ENCODE data around the gene MAPKAPK2. TPM values are rescaled to one million over a fixed set of nuclear protein-coding genes. Genes with fewer than 3 reads are reported as not detected.
"Not testable (repeated sequence)": the region's sequence is repeated elsewhere in the genome, so short reads cannot be mapped to it uniquely, and the experiment has no call there.

Gene MAPKAPK2
- total RNA-seq, 1 donor from 2014 or later: 51.1 TPM

- Histone ChIP-seq H3K27ac (no peak overlapping the region), H3K4me3 (no peak overlapping the region), H3K36me3 (no peaks in the 10 kb centered on the region), H3K27me3 (no peaks in the 10 kb centered on the region), H3K9me3 (no peaks in the 10 kb centered on the region), H3K4me1 (no peaks in the 10 kb centered on the region)
- TF ChIP-seq CTCF (IDR thresholded peaks at IDR 0.05) (no peak), POLR2AphosphoS5 (IDR thresholded peaks at IDR 0.05; ENCODE audit: insufficient read depth in 1 of 2, low read depth in 1 of 2) (no peak), POLR2A (IDR thresholded peaks at IDR 0.05) (no peak)
- intact Hi-C loops (cut with DNase I): no loop called here
- DNase-seq (ENCODE audit: extremely low spot score in 2 of 2): no peak
These were observed 73.0 kb downstream of the MAPKAPK2 start for GRCh38 chr1:206757524-206758266.

GRCh38 chr1:206760590-206760989 lies 75.9 kb downstream of the MAPKAPK2 start:
- no peaks in the 10 kb centered on the region for H3K4me1 ChIP-seq
- H3K27ac ChIP-seq: no peak overlapping the region
- no peak overlapping the region for H3K4me3 ChIP-seq
- no peaks in the 10 kb centered on the region for H3K27me3 ChIP-seq
- intact Hi-C loops (cut with DNase I): no loop called here
- DNase-seq (ENCODE audit: extremely low spot score in 2 of 2): no peak
- no peaks in the 10 kb centered on the region for H3K9me3 ChIP-seq
- H3K36me3 ChIP-seq: no peaks in the 10 kb centered on the region
- TF ChIP-seq CTCF (IDR thresholded peaks at IDR 0.05): no peak
- TF ChIP-seq POLR2A (IDR thresholded peaks at IDR 0.05): no peak
- TF ChIP-seq POLR2AphosphoS5 (IDR thresholded peaks at IDR 0.05; ENCODE audit: insufficient read depth in 1 of 2, low read depth in 1 of 2): no peak

DNA sequence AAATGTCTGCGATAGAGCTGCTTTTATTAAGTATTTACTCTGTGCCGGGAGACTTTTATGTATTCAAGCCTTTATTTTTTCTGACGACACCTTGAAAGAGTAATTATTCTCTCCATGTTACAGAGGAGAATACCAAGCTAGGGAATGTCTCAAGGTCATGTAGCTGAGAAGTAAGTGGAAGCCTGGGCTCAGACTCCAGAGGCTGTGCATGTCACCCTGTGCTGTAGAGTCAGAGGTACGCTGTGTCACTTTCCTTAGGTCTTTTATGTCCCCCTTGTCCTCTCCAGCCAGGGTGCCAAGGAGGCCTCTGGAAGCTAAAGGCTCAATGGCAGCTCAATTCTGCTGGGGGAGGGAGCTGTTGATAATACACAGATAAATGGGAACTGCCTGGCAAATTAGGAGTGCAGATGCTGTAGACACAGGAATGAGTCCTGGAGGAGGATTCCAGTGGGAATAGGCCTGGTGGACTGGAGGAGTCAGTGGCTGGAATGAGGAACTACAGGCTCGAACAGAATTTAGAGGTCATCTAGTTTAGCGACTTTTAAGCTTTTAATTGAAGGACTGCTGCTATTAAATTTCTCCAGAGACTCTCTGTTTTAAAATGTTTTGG lies 76.6 kb downstream of the MAPKAPK2 start:
- Histone ChIP-seq H3K4me1 (no peaks in the 10 kb centered on the region), H3K27me3 (no peaks in the 10 kb centered on the region), H3K4me3 (no peak overlapping the region), H3K9me3 (no peaks in the 10 kb centered on the region), H3K36me3 (no peaks in the 10 kb centered on the region), H3K27ac (no peak overlapping the region)
- DNase-seq (ENCODE audit: extremely low spot score in 2 of 2): no peak
- no peak for TF ChIP-seq CTCF (IDR thresholded peaks at IDR 0.05)
- no peak for TF ChIP-seq POLR2A (IDR thresholded peaks at IDR 0.05)
- TF ChIP-seq POLR2AphosphoS5 (IDR thresholded peaks at IDR 0.05; ENCODE audit: insufficient read depth in 1 of 2, low read depth in 1 of 2): no peak
- intact Hi-C loops (cut with DNase I): no loop called here

GRCh38 chr1:206762741-206763364 lies 78.1 kb downstream of the MAPKAPK2 start:
- H3K27ac ChIP-seq; H3K9me3 ChIP-seq; H3K27me3 ChIP-seq; H3K4me1 ChIP-seq; intact Hi-C loops (cut with DNase I); H3K36me3 ChIP-seq; DNase-seq (ENCODE audit: extremely low spot score in 2 of 2); H3K4me3 ChIP-seq: not testable (repeated sequence)

- H3K36me3 ChIP-seq; DNase-seq (ENCODE audit: extremely low spot score in 2 of 2); H3K9me3 ChIP-seq; intact Hi-C loops (cut with DNase I); H3K4me1 ChIP-seq; H3K27ac ChIP-seq; H3K27me3 ChIP-seq; H3K4me3 ChIP-seq: not testable (repeated sequence)
These were observed 81.1 kb downstream of the MAPKAPK2 start for GRCh38 chr1:206765771-206766170.
